ENCODE measurements around the gene TPP1. TPM values are rescaled to one million over a fixed set of nuclear protein-coding genes. Genes with fewer than 3 reads are reported as not detected.
A peak's percentile ranks its signal among the peaks of the same experiment; 100 is the strongest.

The TPP1 gene
- total RNA-seq, 2 experiments from 2014 or later, result 130 to 131 TPM

GRCh38 chr11:6611963-6612212, 7.3 kb downstream of the TPP1 start:
- Mint-ChIP-seq H3K9me3 (no peaks in the 10 kb centered on the region), H3K4me1 (peaks cover 50% of the 10 kb centered on the region), H3K27me3 (no peaks in the 10 kb centered on the region), H3K36me3 (ENCODE audit: low read depth) (peaks cover 59% of the 10 kb centered on the region), H3K4me3 (peak overlapping the region; percentile 88), H3K27ac (peak overlapping the region; percentile 87)
- no peak for DNase-seq
- ChIA-PET POLR2A (interaction anchor here (0.7 to 3.6 kb wide), 21 partner anchors 7 to 922 kb away, joined by 3 to 37 read pairs (median 5); partner anchors contain the start of genes APBB1, ARFIP2, ILK and MRPL17), CTCF (interaction anchor here (0.6 to 3.1 kb wide), 9 partner anchors 9 to 233 kb away, joined by 3 to 30 read pairs (median 4); partner anchors contain the start of genes ARFIP2, ILK, MRPL17 and RRP8)

- ChIA-PET CTCF (interaction anchor here (0.6 to 3.1 kb wide), 9 partner anchors 9 to 232 kb away, joined by 3 to 30 read pairs (median 4); partner anchors contain the start of genes ARFIP2, ILK, MRPL17 and RRP8), POLR2A (interaction anchor here (0.7 to 3.6 kb wide), 19 partner anchors 8 to 232 kb away, joined by 3 to 37 read pairs (median 5); partner anchors contain the start of genes ARFIP2, ILK, MRPL17 and RRP8)
- DNase-seq, result peak; percentile 18
- peaks cover 46% of the 10 kb centered on the region for H3K4me1 Mint-ChIP-seq
- peaks cover 57% of the 10 kb centered on the region for H3K36me3 Mint-ChIP-seq (ENCODE audit: low read depth)
- H3K9me3 Mint-ChIP-seq, result no peaks in the 10 kb centered on the region
- H3K27ac Mint-ChIP-seq, result peak overlapping the region; percentile 87
- no peaks in the 10 kb centered on the region for H3K27me3 Mint-ChIP-seq
- H3K4me3 Mint-ChIP-seq, result peak overlapping the region; percentile 88
These were observed 7.9 kb downstream of the TPP1 start for GRCh38 chr11:6611092-6611962.

- Mint-ChIP-seq H3K4me3 (peak overlapping the region; percentile 88), H3K36me3 (ENCODE audit: low read depth) (peaks cover 55% of the 10 kb centered on the region), H3K4me1 (peaks cover 44% of the 10 kb centered on the region), H3K27ac (peak overlapping the region; percentile 87), H3K27me3 (no peaks in the 10 kb centered on the region), H3K9me3 (no peaks in the 10 kb centered on the region)
- ChIA-PET CTCF (interaction anchor here (3.1 kb wide), 1 partner anchor 73 kb away, joined by 30 read pairs; the partner anchor contains the start of gene MRPL17), POLR2A (interaction anchor here (1.7 to 2.9 kb wide), 4 partner anchors 9 to 72 kb away, joined by 6 to 37 read pairs (median 12); partner anchors contain the start of genes MRPL17 and TPP1)
- DNase-seq, result peak; percentile 15
These were observed 8.6 kb downstream of the TPP1 start for GRCh38 chr11:6610591-6610990.

GRCh38 chr11:6609502-6610015, 9.7 kb downstream of the TPP1 start:
- no peak for DNase-seq
- CTCF ChIA-PET, result interaction anchor here (0.7 kb wide), 1 partner anchor 8 kb away, joined by 3 read pairs; no protein-coding TSS in a partner anchor
- no peaks in the 10 kb centered on the region for H3K9me3 Mint-ChIP-seq
- POLR2A ChIA-PET, result interaction anchor here (1.1 to 8.4 kb wide), 3 partner anchors 10 to 14 kb away, joined by 3 to 108 read pairs (median 6); partner anchors contain the start of gene TPP1
- peak overlapping the region; percentile 42 for H3K27ac Mint-ChIP-seq
- peaks cover 52% of the 10 kb centered on the region for H3K36me3 Mint-ChIP-seq (ENCODE audit: low read depth)
- H3K27me3 Mint-ChIP-seq, result no peaks in the 10 kb centered on the region
- H3K4me1 Mint-ChIP-seq, result peaks cover 44% of the 10 kb centered on the region
- peak overlapping the region; percentile 26 for H3K4me3 Mint-ChIP-seq

GRCh38 chr11:6608726-6609501, 10.3 kb downstream of the TPP1 start:
- peaks cover 52% of the 10 kb centered on the region for H3K36me3 Mint-ChIP-seq (ENCODE audit: low read depth)
- POLR2A ChIA-PET, result interaction anchor here (1.1 to 8.4 kb wide), 5 partner anchors 11 to 207 kb away, joined by 3 to 108 read pairs (median 8); partner anchors contain the start of genes MRPL17 and TPP1
- H3K4me3 Mint-ChIP-seq, result no peak overlapping the region
- DNase-seq, result no peak
- CTCF ChIA-PET, result interaction anchor here (0.7 to 1.5 kb wide), 3 partner anchors 9 to 74 kb away, joined by 3 to 7 read pairs (median 3); partner anchors contain the start of gene MRPL17
- no peak overlapping the region for H3K27ac Mint-ChIP-seq
- H3K4me1 Mint-ChIP-seq, result peaks cover 44% of the 10 kb centered on the region
- no peaks in the 10 kb centered on the region for H3K9me3 Mint-ChIP-seq
- no peaks in the 10 kb centered on the region for H3K27me3 Mint-ChIP-seq

GRCh38 chr11:6608011-6608410, 11.2 kb downstream of the TPP1 start:
- H3K27ac Mint-ChIP-seq, result peak overlapping the region; percentile 47
- POLR2A ChIA-PET, result interaction anchor here (1.1 to 8.4 kb wide), 4 partner anchors 12 to 206 kb away, joined by 3 to 108 read pairs (median 10); partner anchors contain the start of genes MRPL17 and TPP1

GRCh38 chr11:6607190-6607795, 11.9 kb downstream of the TPP1 start:
- H3K27ac Mint-ChIP-seq, result no peak overlapping the region

More at GRCh38 chr11:6608011-6608410, 11.2 kb downstream of the TPP1 start:
- DNase-seq, result no peak
- Mint-ChIP-seq H3K4me1 (peaks cover 44% of the 10 kb centered on the region), H3K27me3 (no peaks in the 10 kb centered on the region), H3K9me3 (no peaks in the 10 kb centered on the region), H3K4me3 (no peak overlapping the region), H3K36me3 (ENCODE audit: low read depth) (peaks cover 52% of the 10 kb centered on the region)
- CTCF ChIA-PET, result interaction anchor here (0.8 to 1.6 kb wide), 4 partner anchors 10 to 75 kb away, joined by 3 to 14 read pairs (median 5); partner anchors contain the start of gene MRPL17

GRCh38 chr11:6606471-6607189, 12.6 kb downstream of the TPP1 start:
- H3K27me3 Mint-ChIP-seq, result no peaks in the 10 kb centered on the region
- no peak overlapping the region for H3K4me3 Mint-ChIP-seq
- DNase-seq, result peak; percentile 76
- peaks cover 43% of the 10 kb centered on the region for H3K4me1 Mint-ChIP-seq
- no peaks in the 10 kb centered on the region for H3K9me3 Mint-ChIP-seq
- no peak overlapping the region for H3K27ac Mint-ChIP-seq
- POLR2A ChIA-PET, result interaction anchor here (0.8 to 8.4 kb wide), 5 partner anchors 9 to 105 kb away, joined by 3 to 108 read pairs (median 8); partner anchors contain the start of genes MRPL17 and TPP1
- peaks cover 56% of the 10 kb centered on the region for H3K36me3 Mint-ChIP-seq (ENCODE audit: low read depth)
- CTCF ChIA-PET, result interaction anchor here (0.8 to 1.6 kb wide), 2 partner anchors 12 to 77 kb away, joined by 3 to 14 read pairs; partner anchors contain the start of genes MRPL17 and TPP1

More at GRCh38 chr11:6607190-6607795, 11.9 kb downstream of the TPP1 start:
- CTCF ChIA-PET, result interaction anchor here (0.8 to 1.6 kb wide), 4 partner anchors 10 to 76 kb away, joined by 3 to 14 read pairs (median 3); partner anchors contain the start of genes MRPL17 and TPP1
- POLR2A ChIA-PET, result interaction anchor here (0.8 to 8.4 kb wide), 5 partner anchors 8 to 106 kb away, joined by 3 to 108 read pairs (median 8); partner anchors contain the start of genes MRPL17 and TPP1
- Mint-ChIP-seq H3K4me1 (peaks cover 44% of the 10 kb centered on the region), H3K36me3 (ENCODE audit: low read depth) (peaks cover 52% of the 10 kb centered on the region), H3K4me3 (peak overlapping the region; percentile 33), H3K27me3 (no peaks in the 10 kb centered on the region), H3K9me3 (no peaks in the 10 kb centered on the region)
- no peak for DNase-seq

GRCh38 chr11:6604790-6605189, 14.4 kb downstream of the TPP1 start:
- DNase-seq, result no peak
- CTCF ChIA-PET, result interaction anchor here (0.5 to 4.0 kb wide), 13 partner anchors 8 to 150 kb away, joined by 3 to 64 read pairs (median 6); partner anchors contain the start of genes ARFIP2, MRPL17, TIMM10B and TPP1
- Mint-ChIP-seq H3K4me3 (no peak overlapping the region), H3K36me3 (ENCODE audit: low read depth) (peaks cover 42% of the 10 kb centered on the region), H3K27me3 (no peaks in the 10 kb centered on the region), H3K27ac (no peak overlapping the region), H3K4me1 (peaks cover 25% of the 10 kb centered on the region), H3K9me3 (no peaks in the 10 kb centered on the region)
- POLR2A ChIA-PET, result interaction anchor here (0.6 to 8.4 kb wide), 15 partner anchors 8 to 215 kb away, joined by 3 to 108 read pairs (median 6); partner anchors contain the start of genes ARFIP2, MRPL17, SMPD1 and TAF10

- Mint-ChIP-seq H3K4me3 (no peak overlapping the region), H3K36me3 (ENCODE audit: low read depth) (peaks cover 42% of the 10 kb centered on the region), H3K9me3 (no peaks in the 10 kb centered on the region), H3K27ac (no peak overlapping the region), H3K4me1 (peaks cover 20% of the 10 kb centered on the region), H3K27me3 (no peaks in the 10 kb centered on the region)
- peak; percentile 68 for DNase-seq
- ChIA-PET CTCF (interaction anchor here (0.5 to 4.0 kb wide), 16 partner anchors 8 to 151 kb away, joined by 3 to 64 read pairs (median 5); partner anchors contain the start of genes ARFIP2, MRPL17, TAF10 and TIMM10B), POLR2A (interaction anchor here (0.5 to 8.4 kb wide), 16 partner anchors 8 to 214 kb away, joined by 3 to 108 read pairs (median 6); partner anchors contain the start of genes ARFIP2, MRPL17, SMPD1 and TAF10)
These were observed 15.1 kb downstream of the TPP1 start for GRCh38 chr11:6604081-6604626.
